Measurements from ENCODE around the gene KLHL22. TPM values are rescaled to one million over a fixed set of nuclear protein-coding genes. Genes with fewer than 3 reads are reported as not detected.

Gene KLHL22
- total and polyA plus RNA-seq, 4 donors: 2.0 to 20.3 (median 8.7) TPM

- TF ChIP-seq GABPA (IDR thresholded peaks at IDR 0.05 in 1 of 2, conservative IDR thresholded peaks at IDR 0.05 in 1 of 2) (no peak), SP1 (IDR thresholded peaks at IDR 0.05) (no peak)
Measured at GRCh38 chr22:20514658-20515406, 19.2 kb upstream of the KLHL22 start (continued).

- Histone ChIP-seq H3K27me3 (ENCODE audit: control insufficient read depth in 4 of 4, insufficient read depth in 4 of 4, low read length in 3 of 4) (no peaks in the 10 kb centered on the region), H3K4me1 (ENCODE audit: control insufficient read depth in 4 of 4, insufficient read depth in 4 of 4, low read length in 3 of 4) (peaks cover 4 to 27% (median 23%) of the 10 kb centered on the region in 4 donors), H3K36me3 (ENCODE audit: control insufficient read depth in 4 of 4, insufficient read depth in 3 of 4, low read depth in 1 of 4, low read length in 3 of 4) (peaks cover 0 to 6% (median under 1%) of the 10 kb centered on the region in 4 donors), H3K9me3 (ENCODE audit: control insufficient read depth in 4 of 4, low read length in 3 of 4) (no peaks in the 10 kb centered on the region), H3K4me3 (ENCODE audit: low read depth in 1 of 3, low read length in 3 of 3) (no peak overlapping the region), H3K27ac (ENCODE audit: low read depth in 1 of 2, low read length in 2 of 2) (no peak overlapping the region), H3K9ac (ENCODE audit: low read depth in 1 of 2, low read length in 2 of 2) (no peak overlapping the region)
- no peak for DNase-seq (ENCODE audit: low spot score)
- WGBS: 62% methylated on average over 4 of the region's 4 CpGs
- TF ChIP-seq EGR1 (IDR thresholded peaks at IDR 0.05; ENCODE audit: low read depth in 2 of 2) (no peak), FOXA1 (IDR thresholded peaks at IDR 0.05) (no peak), HNF4A (conservative IDR thresholded peaks at IDR 0.05) (no peak), NR2F2 (IDR thresholded peaks at IDR 0.05) (no peak), ATF3 (IDR thresholded peaks at IDR 0.05) (no peak), ZBTB33 (IDR thresholded peaks at IDR 0.05) (no peak), MAX (IDR thresholded peaks at IDR 0.05) (no peak), RXRA (IDR thresholded peaks at IDR 0.05) (no peak), FOXA2 (IDR thresholded peaks at IDR 0.05) (no peak), REST (IDR thresholded peaks at IDR 0.05) (no peak), TAF1 (conservative IDR thresholded peaks at IDR 0.05) (no peak), JUND (IDR thresholded peaks at IDR 0.05) (no peak), RAD21 (IDR thresholded peaks at IDR 0.05) (no peak)
Measured at GRCh38 chr22:20511578-20512229, 16.1 kb upstream of the KLHL22 start.

Data from liver (tissue), 9 donors.